Measurements from ENCODE around the gene EZR. TPM values are rescaled to one million over a fixed set of nuclear protein-coding genes. Genes with fewer than 3 reads are reported as not detected.

The EZR gene
- total RNA-seq, 1 experiment from 2014 or later: 1,402 TPM

DNA sequence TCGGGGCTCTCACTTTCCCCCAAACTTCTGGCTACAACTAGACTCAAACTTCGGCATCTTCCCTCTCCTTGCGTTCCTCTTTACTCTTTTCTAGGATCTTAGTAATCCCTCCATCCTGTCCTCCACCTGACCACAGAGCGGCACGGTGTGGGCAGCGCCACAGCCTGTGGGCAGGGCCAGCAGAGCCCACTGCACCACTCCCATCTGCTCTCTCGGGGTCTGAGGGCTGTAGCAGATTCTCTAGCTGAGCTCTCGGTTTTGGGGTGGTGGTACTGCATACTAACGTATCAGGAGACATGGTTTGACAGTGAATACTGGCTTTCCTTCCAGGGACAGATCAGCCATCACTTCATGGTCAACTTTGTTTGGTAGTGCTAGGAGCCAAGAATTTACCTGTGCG lies 57.4 kb downstream of the EZR start:
- no peak for TF ChIP-seq SIN3A (IDR thresholded peaks at IDR 0.05; ENCODE audit: low read depth)
- no peak for TF ChIP-seq FOSL1 (IDR thresholded peaks at IDR 0.05; ENCODE audit: low read depth)
- TF ChIP-seq, protein P1, sequence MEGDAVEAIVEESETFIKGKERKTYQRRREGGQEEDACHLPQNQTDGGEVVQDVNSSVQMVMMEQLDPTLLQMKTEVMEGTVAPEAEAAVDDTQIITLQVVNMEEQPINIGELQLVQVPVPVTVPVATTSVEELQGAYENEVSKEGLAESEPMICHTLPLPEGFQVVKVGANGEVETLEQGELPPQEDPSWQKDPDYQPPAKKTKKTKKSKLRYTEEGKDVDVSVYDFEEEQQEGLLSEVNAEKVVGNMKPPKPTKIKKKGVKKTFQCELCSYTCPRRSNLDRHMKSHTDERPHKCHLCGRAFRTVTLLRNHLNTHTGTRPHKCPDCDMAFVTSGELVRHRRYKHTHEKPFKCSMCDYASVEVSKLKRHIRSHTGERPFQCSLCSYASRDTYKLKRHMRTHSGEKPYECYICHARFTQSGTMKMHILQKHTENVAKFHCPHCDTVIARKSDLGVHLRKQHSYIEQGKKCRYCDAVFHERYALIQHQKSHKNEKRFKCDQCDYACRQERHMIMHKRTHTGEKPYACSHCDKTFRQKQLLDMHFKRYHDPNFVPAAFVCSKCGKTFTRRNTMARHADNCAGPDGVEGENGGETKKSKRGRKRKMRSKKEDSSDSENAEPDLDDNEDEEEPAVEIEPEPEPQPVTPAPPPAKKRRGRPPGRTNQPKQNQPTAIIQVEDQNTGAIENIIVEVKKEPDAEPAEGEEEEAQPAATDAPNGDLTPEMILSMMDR (IDR thresholded peaks at IDR 0.05 in 2 of 3, conservative IDR thresholded peaks at IDR 0.05 in 1 of 3; ENCODE audit: borderline replicate concordance in 1 of 3, insufficient read depth in 1 of 3, low read depth in 2 of 3, low read length in 2 of 3): no peak
- no peak for TF ChIP-seq SRF (IDR thresholded peaks at IDR 0.05; ENCODE audit: low read depth)
- TF ChIP-seq CBX3 (IDR thresholded peaks at IDR 0.05; ENCODE audit: low read depth): no peak
- TF ChIP-seq, protein P2, sequence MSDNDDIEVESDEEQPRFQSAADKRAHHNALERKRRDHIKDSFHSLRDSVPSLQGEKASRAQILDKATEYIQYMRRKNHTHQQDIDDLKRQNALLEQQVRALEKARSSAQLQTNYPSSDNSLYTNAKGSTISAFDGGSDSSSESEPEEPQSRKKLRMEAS (IDR thresholded peaks at IDR 0.05): no peak
- Histone ChIP-seq H3K27me3 (ENCODE audit: insufficient read depth, low read length) (no peaks in the 10 kb centered on the region), H3K36me3 (ENCODE audit: control insufficient read depth in 1 of 2, insufficient read depth in 2 of 2, low read length in 2 of 2) (peaks cover 10 to 38% of the 10 kb centered on the region in 2 experiments), H3K9me2 (ENCODE audit: insufficient read depth) (no peaks in the 10 kb centered on the region), H3K4me3 (replicated peaks in 1 of 2; ENCODE audit: low read depth in 1 of 2, low read length in 2 of 2) (no peak overlapping the region), H3K79me2 (ENCODE audit: insufficient read depth, low read length) (peaks cover 1% of the 10 kb centered on the region; the same call in 1 of the 2 replicates), H3K9me3 (ENCODE audit: control insufficient read depth in 1 of 2, insufficient read depth in 1 of 2, low read depth in 1 of 2, low read length in 2 of 2) (no peaks in the 10 kb centered on the region), H3K9ac (ENCODE audit: low read length) (peak overlapping the region; percentile 18), H2AFZ (ENCODE audit: low read depth, low read length, poor library complexity, severe bottlenecking) (no peak overlapping the region), H3K4me2 (ENCODE audit: low read length) (peak overlapping the region; percentile 9; the same call in 1 of the 2 replicates), H4K20me1 (ENCODE audit: insufficient read depth) (0 out of 2 replicates have a peak, but pooled peaks cover 8% of the 10 kb centered on the region), H3K27ac (ENCODE audit: low read depth, low read length) (peak overlapping the region; percentile 57), H3K4me1 (ENCODE audit: control insufficient read depth in 1 of 2, insufficient read depth in 2 of 2, low read length in 2 of 2) (peaks cover 43 to 100% of the 10 kb centered on the region in 2 experiments; a peak in 3 of 4 replicates)
- DNase-seq (ENCODE audit: low read depth, low spot score) (no peak), ATAC-seq (no peak)
- RAD21 ChIA-PET (ENCODE audit: low non-redundant PET in 1 of 2, low total read pairs in 2 of 2, uncharacterized antibody in 2 of 2, unreplicated experiment in 2 of 2): interaction anchor here in 1 of 2 experiments (1.4 kb wide), 1 partner anchor 43 kb away, joined by 3 read pairs; no protein-coding TSS in a partner anchor
- intact Hi-C loops (cut with micrococcal nuclease): loop anchor here (2.0 to 10.0 kb wide), 3 partner anchors 43 to 343 kb away; no protein-coding TSS in a partner anchor
- POLR2A ChIA-PET: interaction anchor here (0.7 to 9.3 kb wide), 2 partner anchors 17 to 107 kb away, joined by 3 to 39 read pairs; no protein-coding TSS in a partner anchor
- CTCF ChIA-PET: interaction anchor here (1.5 to 2.7 kb wide), 2 partner anchors 43 to 70 kb away, joined by 4 to 11 read pairs; no protein-coding TSS in a partner anchor
- no TSS peak for BruUV-seq (replicated peaks)

Data from HCT116 (cell line).